SK-N-SH treated with all-trans-retinoic acid at 6 μM for 48 hours (cell line): ENCODE results near the gene HMCN2.

Experiments
- ATAC-seq: fragments of 200-7000 bp; cut with Tn5 transposase; 3 replicates; pipeline ENCODE4 v1.9.1; 2020; ENCODE audit warnings: mild to moderate bottlenecking, moderate library complexity
- ARNTL ChIP-seq: fragments of 450-650 bp; formaldehyde crosslinking; IDR thresholded peaks from 2 replicates; pipeline ENCODE4 v1.5.0; 2020; ENCODE audit warnings: low read depth, mild to moderate bottlenecking, moderate library complexity, borderline replicate concordance
- BACH2 ChIP-seq: fragments of 250-450 bp; sonication (Bioruptor Pico); IDR thresholded peaks from 2 replicates; pipeline ENCODE4 v1.9.0; 2021; ENCODE audit warnings: mild to moderate bottlenecking, borderline replicate concordance
- CSDC2 ChIP-seq: fragments of 250-450 bp; sonication (Bioruptor Pico); IDR thresholded peaks from 2 replicates; pipeline ENCODE4 v1.5.0; 2020; ENCODE audit warnings: mild to moderate bottlenecking, moderate library complexity
- ESRRG ChIP-seq: fragments of 250-450 bp; sonication (Bioruptor Pico); IDR thresholded peaks from 2 replicates; pipeline ENCODE4 v1.6.1; 2021; ENCODE audit warnings: mild to moderate bottlenecking
- OSR1 ChIP-seq: fragments of 250-450 bp; sonication (Bioruptor Pico); IDR thresholded peaks from 2 replicates; pipeline ENCODE4 v1.8.0; 2022; ENCODE audit warnings: moderate library complexity, mild to moderate bottlenecking, inconsistent platforms
- PPARA ChIP-seq: fragments of 250-450 bp; sonication (Bioruptor Pico); IDR thresholded peaks from 2 replicates; pipeline ENCODE4 v1.5.0; 2020; ENCODE audit warnings: mild to moderate bottlenecking, borderline replicate concordance
- RARB ChIP-seq: fragments of 250-450 bp; sonication (Bioruptor Pico); IDR thresholded peaks from 2 replicates; pipeline ENCODE4 v1.8.0; 2021; ENCODE audit warnings: mild to moderate bottlenecking, moderate library complexity
- SNAI2 ChIP-seq: fragments of 250-450 bp; sonication (Bioruptor Pico); IDR thresholded peaks from 2 replicates; pipeline ENCODE4 v1.5.0; 2020; ENCODE audit warnings: mild to moderate bottlenecking, moderate library complexity
- TCF4 ChIP-seq: fragments of 250-450 bp; sonication (Bioruptor Pico); IDR thresholded peaks from 2 replicates; pipeline ENCODE4 v1.8.0; 2021; ENCODE audit warnings: mild to moderate bottlenecking, moderate library complexity, borderline replicate concordance
- TOX ChIP-seq: fragments of 250-450 bp; sonication (Bioruptor Pico); IDR thresholded peaks from 2 replicates; pipeline ENCODE4 v1.8.0; 2021; ENCODE audit warnings: mild to moderate bottlenecking, moderate library complexity, borderline replicate concordance
- ZC3H10 ChIP-seq: fragments of 250-450 bp; sonication (Bioruptor Pico); IDR thresholded peaks from 2 replicates; pipeline ENCODE4 v1.5.1; 2021; ENCODE audit warnings: mild to moderate bottlenecking, moderate library complexity
- ZFP3 ChIP-seq: fragments of 250-450 bp; sonication (Bioruptor Pico); IDR thresholded peaks from 2 replicates; pipeline ENCODE4 v1.5.0; 2020; ENCODE audit warnings: mild to moderate bottlenecking, moderate library complexity
- ZFP30 ChIP-seq: fragments of 450-650 bp; formaldehyde crosslinking; IDR thresholded peaks from 2 replicates; pipeline ENCODE4 v1.5.0; 2022; ENCODE audit warnings: mild to moderate bottlenecking, moderate library complexity
- ZNF70 ChIP-seq: fragments of 450-650 bp; formaldehyde crosslinking; IDR thresholded peaks from 2 replicates; pipeline ENCODE4 v1.5.0; 2020; ENCODE audit warnings: mild to moderate bottlenecking, moderate library complexity
- TF ChIP-seq, protein P1 (sequence below): fragments of 250-450 bp; sonication (Bioruptor Pico); IDR thresholded peaks from 2 replicates; pipeline ENCODE4 v1.5.0; 2020; ENCODE audit warnings: mild to moderate bottlenecking, moderate library complexity
- TF ChIP-seq, protein P2 (sequence below): fragments of 250-450 bp; sonication (Bioruptor Pico); IDR thresholded peaks from 2 replicates; pipeline ENCODE4 v1.8.0; 2021; ENCODE audit warnings: low read depth, mild to moderate bottlenecking, moderate library complexity, borderline replicate concordance
- TF ChIP-seq, protein P3 (sequence below): fragments of 250-450 bp; sonication (Bioruptor Pico); IDR thresholded peaks from 2 replicates; pipeline ENCODE4 v1.5.1; 2021; ENCODE audit warnings: mild to moderate bottlenecking, moderate library complexity
- TF ChIP-seq, protein P4 (sequence below): fragments of 250-450 bp; sonication (Bioruptor Pico); IDR thresholded peaks from 2 replicates; pipeline ENCODE4 v1.8.0; 2020; ENCODE audit warnings: mild to moderate bottlenecking, moderate library complexity, borderline replicate concordance
- TF ChIP-seq, protein P5 (sequence below): fragments of 250-450 bp; sonication (Bioruptor Pico); IDR thresholded peaks from 2 replicates; pipeline ENCODE4 v1.5.1; 2020; ENCODE audit warnings: low read depth, mild to moderate bottlenecking, moderate library complexity

HMCN2 gene

DNA sequence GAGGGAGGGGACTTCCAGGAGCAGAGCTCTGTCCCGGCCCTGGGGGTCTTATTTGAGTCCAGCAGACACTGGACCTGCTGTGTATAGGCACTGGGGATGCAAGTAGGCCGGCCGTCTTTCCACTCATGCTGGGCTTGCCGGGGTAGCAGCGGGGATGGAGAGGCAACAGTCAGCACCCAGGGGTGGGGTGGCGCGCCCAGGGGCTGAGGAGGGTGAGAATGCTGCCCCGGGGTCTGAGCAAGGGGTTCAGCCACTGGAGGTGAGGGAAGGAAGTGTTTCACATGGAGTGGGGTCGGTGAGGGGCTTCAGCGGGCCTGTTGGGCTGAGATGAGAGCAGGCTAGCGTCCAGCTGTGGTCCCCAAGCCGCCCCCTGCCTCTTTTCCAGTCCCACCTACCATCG, 88.8 kb downstream of the HMCN2 start (continued):
- TF ChIP-seq, protein P1, sequence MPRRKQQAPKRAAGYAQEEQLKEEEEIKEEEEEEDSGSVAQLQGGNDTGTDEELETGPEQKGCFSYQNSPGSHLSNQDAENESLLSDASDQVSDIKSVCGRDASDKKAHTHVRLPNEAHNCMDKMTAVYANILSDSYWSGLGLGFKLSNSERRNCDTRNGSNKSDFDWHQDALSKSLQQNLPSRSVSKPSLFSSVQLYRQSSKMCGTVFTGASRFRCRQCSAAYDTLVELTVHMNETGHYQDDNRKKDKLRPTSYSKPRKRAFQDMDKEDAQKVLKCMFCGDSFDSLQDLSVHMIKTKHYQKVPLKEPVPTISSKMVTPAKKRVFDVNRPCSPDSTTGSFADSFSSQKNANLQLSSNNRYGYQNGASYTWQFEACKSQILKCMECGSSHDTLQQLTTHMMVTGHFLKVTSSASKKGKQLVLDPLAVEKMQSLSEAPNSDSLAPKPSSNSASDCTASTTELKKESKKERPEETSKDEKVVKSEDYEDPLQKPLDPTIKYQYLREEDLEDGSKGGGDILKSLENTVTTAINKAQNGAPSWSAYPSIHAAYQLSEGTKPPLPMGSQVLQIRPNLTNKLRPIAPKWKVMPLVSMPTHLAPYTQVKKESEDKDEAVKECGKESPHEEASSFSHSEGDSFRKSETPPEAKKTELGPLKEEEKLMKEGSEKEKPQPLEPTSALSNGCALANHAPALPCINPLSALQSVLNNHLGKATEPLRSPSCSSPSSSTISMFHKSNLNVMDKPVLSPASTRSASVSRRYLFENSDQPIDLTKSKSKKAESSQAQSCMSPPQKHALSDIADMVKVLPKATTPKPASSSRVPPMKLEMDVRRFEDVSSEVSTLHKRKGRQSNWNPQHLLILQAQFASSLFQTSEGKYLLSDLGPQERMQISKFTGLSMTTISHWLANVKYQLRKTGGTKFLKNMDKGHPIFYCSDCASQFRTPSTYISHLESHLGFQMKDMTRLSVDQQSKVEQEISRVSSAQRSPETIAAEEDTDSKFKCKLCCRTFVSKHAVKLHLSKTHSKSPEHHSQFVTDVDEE (CRISPR knock-in tag) = no peak
- no peak for TF ChIP-seq SNAI2 (CRISPR knock-in tag)

DNA sequence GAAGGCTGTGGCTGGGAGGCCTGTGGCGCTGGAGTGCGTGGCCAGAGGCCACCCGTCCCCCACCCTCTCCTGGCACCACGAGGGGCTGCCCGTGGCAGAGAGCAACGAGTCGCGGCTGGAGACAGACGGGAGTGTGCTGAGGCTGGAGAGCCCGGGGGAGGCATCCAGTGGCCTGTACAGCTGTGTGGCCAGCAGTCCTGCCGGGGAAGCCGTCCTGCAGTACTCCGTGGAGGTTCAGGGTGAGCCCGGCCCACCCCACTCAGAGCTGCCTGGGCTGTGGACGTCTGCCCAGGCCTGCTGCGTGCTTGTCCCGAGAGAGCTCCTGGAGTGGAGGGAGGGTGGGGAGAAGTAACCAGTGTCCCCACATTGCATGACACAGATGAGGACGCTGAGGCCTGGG, 89.2 kb downstream of the HMCN2 start:
- no peak for ATAC-seq
- TF ChIP-seq OSR1 (CRISPR knock-in tag) = no peak
- no peak for TF ChIP-seq CSDC2 (CRISPR knock-in tag)
- TF ChIP-seq SNAI2 (CRISPR knock-in tag) = no peak
- TF ChIP-seq, protein P2, sequence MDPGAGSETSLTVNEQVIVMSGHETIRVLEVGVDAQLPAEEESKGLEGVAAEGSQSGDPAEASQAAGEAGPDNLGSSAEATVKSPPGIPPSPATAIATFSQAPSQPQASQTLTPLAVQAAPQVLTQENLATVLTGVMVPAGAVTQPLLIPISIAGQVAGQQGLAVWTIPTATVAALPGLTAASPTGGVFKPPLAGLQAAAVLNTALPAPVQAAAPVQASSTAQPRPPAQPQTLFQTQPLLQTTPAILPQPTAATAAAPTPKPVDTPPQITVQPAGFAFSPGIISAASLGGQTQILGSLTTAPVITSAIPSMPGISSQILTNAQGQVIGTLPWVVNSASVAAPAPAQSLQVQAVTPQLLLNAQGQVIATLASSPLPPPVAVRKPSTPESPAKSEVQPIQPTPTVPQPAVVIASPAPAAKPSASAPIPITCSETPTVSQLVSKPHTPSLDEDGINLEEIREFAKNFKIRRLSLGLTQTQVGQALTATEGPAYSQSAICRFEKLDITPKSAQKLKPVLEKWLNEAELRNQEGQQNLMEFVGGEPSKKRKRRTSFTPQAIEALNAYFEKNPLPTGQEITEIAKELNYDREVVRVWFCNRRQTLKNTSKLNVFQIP = no peak
- no peak for TF ChIP-seq ZC3H10 (CRISPR knock-in tag)
- TF ChIP-seq, protein P3, sequence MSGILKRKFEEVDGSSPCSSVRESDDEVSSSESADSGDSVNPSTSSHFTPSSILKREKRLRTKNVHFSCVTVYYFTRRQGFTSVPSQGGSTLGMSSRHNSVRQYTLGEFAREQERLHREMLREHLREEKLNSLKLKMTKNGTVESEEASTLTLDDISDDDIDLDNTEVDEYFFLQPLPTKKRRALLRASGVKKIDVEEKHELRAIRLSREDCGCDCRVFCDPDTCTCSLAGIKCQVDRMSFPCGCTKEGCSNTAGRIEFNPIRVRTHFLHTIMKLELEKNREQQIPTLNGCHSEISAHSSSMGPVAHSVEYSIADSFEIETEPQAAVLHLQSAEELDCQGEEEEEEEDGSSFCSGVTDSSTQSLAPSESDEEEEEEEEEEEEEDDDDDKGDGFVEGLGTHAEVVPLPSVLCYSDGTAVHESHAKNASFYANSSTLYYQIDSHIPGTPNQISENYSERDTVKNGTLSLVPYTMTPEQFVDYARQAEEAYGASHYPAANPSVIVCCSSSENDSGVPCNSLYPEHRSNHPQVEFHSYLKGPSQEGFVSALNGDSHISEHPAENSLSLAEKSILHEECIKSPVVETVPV = no peak
- no peak for TF ChIP-seq TCF4 (CRISPR knock-in tag)
- TF ChIP-seq BACH2 (CRISPR knock-in tag) = no peak
- TF ChIP-seq, protein P4, sequence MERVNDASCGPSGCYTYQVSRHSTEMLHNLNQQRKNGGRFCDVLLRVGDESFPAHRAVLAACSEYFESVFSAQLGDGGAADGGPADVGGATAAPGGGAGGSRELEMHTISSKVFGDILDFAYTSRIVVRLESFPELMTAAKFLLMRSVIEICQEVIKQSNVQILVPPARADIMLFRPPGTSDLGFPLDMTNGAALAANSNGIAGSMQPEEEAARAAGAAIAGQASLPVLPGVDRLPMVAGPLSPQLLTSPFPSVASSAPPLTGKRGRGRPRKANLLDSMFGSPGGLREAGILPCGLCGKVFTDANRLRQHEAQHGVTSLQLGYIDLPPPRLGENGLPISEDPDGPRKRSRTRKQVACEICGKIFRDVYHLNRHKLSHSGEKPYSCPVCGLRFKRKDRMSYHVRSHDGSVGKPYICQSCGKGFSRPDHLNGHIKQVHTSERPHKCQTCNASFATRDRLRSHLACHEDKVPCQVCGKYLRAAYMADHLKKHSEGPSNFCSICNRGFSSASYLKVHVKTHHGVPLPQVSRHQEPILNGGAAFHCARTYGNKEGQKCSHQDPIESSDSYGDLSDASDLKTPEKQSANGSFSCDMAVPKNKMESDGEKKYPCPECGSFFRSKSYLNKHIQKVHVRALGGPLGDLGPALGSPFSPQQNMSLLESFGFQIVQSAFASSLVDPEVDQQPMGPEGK (CRISPR knock-in tag) = no peak
- no peak for TF ChIP-seq PPARA (CRISPR knock-in tag)
- TF ChIP-seq, all 23 proteins: peak for 0

DNA sequence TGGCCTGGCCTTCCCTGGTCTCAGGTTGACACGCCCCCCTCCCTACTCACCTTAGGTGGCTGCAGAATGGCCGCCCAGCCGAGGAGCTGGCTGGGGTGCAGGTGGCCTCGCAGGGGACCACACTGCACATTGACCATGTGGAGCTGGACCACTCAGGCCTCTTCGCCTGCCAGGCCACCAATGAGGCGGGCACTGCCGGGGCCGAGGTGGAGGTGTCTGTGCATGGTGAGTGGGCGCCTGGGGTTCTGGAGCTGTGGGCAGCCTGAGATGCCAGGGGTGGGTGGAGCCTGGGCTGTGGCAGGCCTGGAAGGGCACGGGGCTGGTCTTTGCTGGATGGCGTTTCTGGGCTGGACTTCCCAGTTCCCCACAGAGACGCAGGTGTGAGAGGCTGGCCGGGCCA, 90.5 kb downstream of the HMCN2 start:
- TF ChIP-seq, protein P1 (CRISPR knock-in tag) = no peak
- TF ChIP-seq TCF4 (CRISPR knock-in tag) = no peak
- TF ChIP-seq, protein P5, sequence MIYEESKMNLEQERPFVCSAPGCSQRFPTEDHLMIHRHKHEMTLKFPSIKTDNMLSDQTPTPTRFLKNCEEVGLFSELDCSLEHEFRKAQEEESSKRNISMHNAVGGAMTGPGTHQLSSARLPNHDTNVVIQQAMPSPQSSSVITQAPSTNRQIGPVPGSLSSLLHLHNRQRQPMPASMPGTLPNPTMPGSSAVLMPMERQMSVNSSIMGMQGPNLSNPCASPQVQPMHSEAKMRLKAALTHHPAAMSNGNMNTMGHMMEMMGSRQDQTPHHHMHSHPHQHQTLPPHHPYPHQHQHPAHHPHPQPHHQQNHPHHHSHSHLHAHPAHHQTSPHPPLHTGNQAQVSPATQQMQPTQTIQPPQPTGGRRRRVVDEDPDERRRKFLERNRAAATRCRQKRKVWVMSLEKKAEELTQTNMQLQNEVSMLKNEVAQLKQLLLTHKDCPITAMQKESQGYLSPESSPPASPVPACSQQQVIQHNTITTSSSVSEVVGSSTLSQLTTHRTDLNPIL (CRISPR knock-in tag) = no peak
- TF ChIP-seq, protein P2 = no peak
- no peak for TF ChIP-seq RARB (CRISPR knock-in tag)
- no peak for TF ChIP-seq ESRRG (CRISPR knock-in tag)
- no peak for TF ChIP-seq BACH2 (CRISPR knock-in tag)
- no peak for TF ChIP-seq ZC3H10 (CRISPR knock-in tag)
- TF ChIP-seq, protein P3 = no peak
- no peak for TF ChIP-seq ZNF70
- TF ChIP-seq TOX (CRISPR knock-in tag) = no peak
- TF ChIP-seq, protein P4 (CRISPR knock-in tag) = no peak
- no peak for TF ChIP-seq SNAI2 (CRISPR knock-in tag)
- no peak for TF ChIP-seq OSR1 (CRISPR knock-in tag)
- TF ChIP-seq ZFP30 (CRISPR knock-in tag) = no peak
- no peak for TF ChIP-seq PPARA (CRISPR knock-in tag)
- TF ChIP-seq ARNTL (CRISPR knock-in tag) = no peak
- no peak for TF ChIP-seq ZFP3
- no peak for ATAC-seq
